Prostate gland (tissue), 2 donors: ENCODE results near the gene ARHGEF16. TPM values are rescaled to one million over a fixed set of nuclear protein-coding genes. Genes with fewer than 3 reads are reported as not detected.
A peak's percentile ranks its signal among the peaks of the same experiment; 100 is the strongest.

Experiments
- DNase-seq: peaks from one replicate; pipeline ENCODE4 v3.0.0-alpha.2; 2019; ENCODE audit warnings: low spot score
- H3K27ac ChIP-seq, 2 donors: fragments of 200-600 bp; sonication (generic); 2 replicates each; pipeline ENCODE4 v1.5.1; 2017 to 2019
- H3K27me3 ChIP-seq: fragments of 200-600 bp; sonication (generic); replicated peaks from 2 replicates; pipeline ENCODE4 v1.5.1; 2019; ENCODE audit not compliant: insufficient read depth
- H3K36me3 ChIP-seq, 2 donors: fragments of 200-600 bp; sonication (generic); 1 replicate in 1 of 2; 2 replicates in 1 of 2; pipeline versions ENCODE4 v1.5.1 to v1.8.1; 2017 to 2019
- H3K4me1 ChIP-seq: fragments of 200-600 bp; sonication (generic); replicated peaks from 2 replicates; pipeline ENCODE4 v1.5.1; 2019
- H3K4me3 ChIP-seq, 2 donors: fragments of 200-600 bp; sonication (generic); 2 replicates each; pipeline ENCODE4 v1.5.1; 2017 to 2019
- H3K9me3 ChIP-seq: fragments of 200-600 bp; sonication (generic); 2 replicates; pipeline ENCODE4 v1.5.1; 2017
- POLR2A ChIP-seq: fragments of 450-650 bp; IDR thresholded peaks from one replicate; pipeline ENCODE4 v1.6.1; 2016; ENCODE audit warnings: antibody characterized with exemption, mild to moderate bottlenecking
- POLR2AphosphoS5 ChIP-seq: sonication (generic); formaldehyde crosslinking; IDR thresholded peaks from one replicate; pipeline ENCODE4 v1.6.1; 2017; ENCODE audit warnings: antibody characterized with exemption
- WGBS: methylation state at CpG from one replicate; pipeline ENCODE4 v1.1.5; 2018; 5-methylcytosine and 5-hydroxymethylcytosine counted together
- intact Hi-C: fragments of 100-400 bp; cut with DNase I; formaldehyde crosslinking; loops from one replicate; pipeline ENCODE4 v1.14.2; 2022
- total RNA-seq, 2 donors: library from RNA; depleted of rRNA; stranded (reverse); fragments of >200 nt; gene quantifications; one replicate each; pipeline ENCODE4 v1.1.0, GENCODE V29; 2016
- TF ChIP-seq, protein P1 (sequence below), 4 experiments: fragments of 200-600 bp in 2 of 4; fragments of 450-650 bp in 2 of 4; sonication (generic) in 2 of 4; IDR thresholded peaks; 1 replicate in 3 of 4; 2 replicates in 1 of 4; pipeline ENCODE4 v1.5.1; 2016 to 2019; ENCODE audit warnings: antibody characterized with exemption in 4 of 4, mild to moderate bottlenecking in 2 of 4, moderate library complexity in 2 of 4

ARHGEF16 gene
- total RNA-seq, 2 donors from 2014 or later: 25.2 to 25.4 TPM

DNA sequence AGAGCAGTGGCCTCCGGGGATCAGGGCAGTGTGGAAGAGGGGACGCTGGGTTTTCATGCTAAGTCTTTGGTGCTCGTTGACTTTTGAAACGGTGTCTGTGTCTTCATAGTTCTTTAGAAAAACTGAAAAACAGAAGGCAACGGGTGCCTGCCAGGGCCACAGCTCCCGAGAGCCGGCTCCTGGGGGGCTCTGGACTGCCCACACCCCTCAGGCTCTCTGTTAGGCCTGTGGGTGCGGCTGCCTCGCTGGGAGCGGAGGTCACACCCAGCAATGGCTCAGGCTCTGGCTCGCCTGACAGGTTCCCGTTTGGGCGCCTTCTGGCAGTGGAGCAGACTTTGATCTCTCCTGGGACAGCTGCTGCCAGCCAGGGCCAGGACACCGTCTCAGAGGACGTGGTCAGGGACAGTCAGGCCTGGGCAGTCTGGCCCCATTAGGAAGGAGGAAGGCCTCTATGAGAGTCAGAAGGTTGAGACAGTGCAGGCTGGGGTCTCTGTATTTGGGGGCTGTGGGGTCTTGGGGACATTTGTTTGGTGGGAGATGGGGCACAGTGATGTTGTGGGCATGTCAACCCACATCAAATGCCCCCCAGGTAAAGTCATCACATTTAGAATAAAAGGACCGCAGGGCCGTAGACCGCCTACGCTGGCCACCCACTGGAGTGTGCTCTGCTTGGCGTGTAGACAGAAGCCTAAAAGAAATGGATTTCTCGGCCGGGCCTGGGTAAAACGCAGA is 5.6 kb downstream of the ARHGEF16 start:
- TF ChIP-seq, protein P1, sequence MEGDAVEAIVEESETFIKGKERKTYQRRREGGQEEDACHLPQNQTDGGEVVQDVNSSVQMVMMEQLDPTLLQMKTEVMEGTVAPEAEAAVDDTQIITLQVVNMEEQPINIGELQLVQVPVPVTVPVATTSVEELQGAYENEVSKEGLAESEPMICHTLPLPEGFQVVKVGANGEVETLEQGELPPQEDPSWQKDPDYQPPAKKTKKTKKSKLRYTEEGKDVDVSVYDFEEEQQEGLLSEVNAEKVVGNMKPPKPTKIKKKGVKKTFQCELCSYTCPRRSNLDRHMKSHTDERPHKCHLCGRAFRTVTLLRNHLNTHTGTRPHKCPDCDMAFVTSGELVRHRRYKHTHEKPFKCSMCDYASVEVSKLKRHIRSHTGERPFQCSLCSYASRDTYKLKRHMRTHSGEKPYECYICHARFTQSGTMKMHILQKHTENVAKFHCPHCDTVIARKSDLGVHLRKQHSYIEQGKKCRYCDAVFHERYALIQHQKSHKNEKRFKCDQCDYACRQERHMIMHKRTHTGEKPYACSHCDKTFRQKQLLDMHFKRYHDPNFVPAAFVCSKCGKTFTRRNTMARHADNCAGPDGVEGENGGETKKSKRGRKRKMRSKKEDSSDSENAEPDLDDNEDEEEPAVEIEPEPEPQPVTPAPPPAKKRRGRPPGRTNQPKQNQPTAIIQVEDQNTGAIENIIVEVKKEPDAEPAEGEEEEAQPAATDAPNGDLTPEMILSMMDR (IDR thresholded peaks at IDR 0.05): no peak
- TF ChIP-seq POLR2AphosphoS5 (peak; percentile 53), POLR2A (no peak)
- DNase-seq: peak; percentile 79
- intact Hi-C loops: no loop called here

DNA sequence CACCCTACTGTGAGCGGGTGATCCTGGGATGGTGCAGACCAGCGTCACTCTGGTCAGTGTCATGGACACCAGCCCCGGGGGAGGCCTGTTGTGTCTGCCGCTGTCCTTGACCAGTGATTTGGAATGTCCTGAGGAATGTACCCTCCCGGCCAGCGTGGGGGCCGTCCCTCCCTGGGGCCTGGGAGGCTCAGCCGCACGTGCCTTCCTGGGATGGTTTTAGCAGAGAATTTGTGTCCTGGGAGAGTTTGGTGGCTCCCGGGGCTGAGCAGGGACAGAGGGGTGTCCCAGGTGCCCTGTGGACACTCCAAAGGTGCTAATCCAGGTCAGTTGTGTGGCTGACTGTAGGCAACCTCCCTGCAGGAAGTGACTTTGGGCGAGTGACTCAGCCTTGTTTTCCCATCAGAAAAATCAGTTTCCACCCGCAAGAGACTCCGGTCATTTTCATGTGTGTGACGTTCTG is 6.2 kb downstream of the ARHGEF16 start:
- Histone ChIP-seq H3K9me3 (no peaks in the 10 kb centered on the region), H3K27ac (no peak overlapping the region), H3K27me3 (no peaks in the 10 kb centered on the region), H3K4me1 (peaks cover 10% of the 10 kb centered on the region), H3K36me3 (no peaks in the 10 kb centered on the region), H3K4me3 (no peak overlapping the region)
- DNase-seq: no peak
- intact Hi-C loops: no loop called here
- no peak for TF ChIP-seq POLR2AphosphoS5
- TF ChIP-seq POLR2A: no peak
- TF ChIP-seq, protein P1 (IDR thresholded peaks at IDR 0.05): no peak
- 68% methylated on average over 14 of the region's 14 CpGs for WGBS

More for the DNA sequence above, 5.6 kb downstream of the ARHGEF16 start:
- WGBS: 63% methylated on average over 23 of the region's 23 CpGs
- peak overlapping the region; percentile 50 to 62 for H3K27ac ChIP-seq
- no peaks in the 10 kb centered on the region for H3K27me3 ChIP-seq
- no peaks in the 10 kb centered on the region for H3K9me3 ChIP-seq
- H3K4me1 ChIP-seq: peaks cover 10% of the 10 kb centered on the region
- H3K36me3 ChIP-seq: no peaks in the 10 kb centered on the region
- H3K4me3 ChIP-seq: no peak overlapping the region

DNA sequence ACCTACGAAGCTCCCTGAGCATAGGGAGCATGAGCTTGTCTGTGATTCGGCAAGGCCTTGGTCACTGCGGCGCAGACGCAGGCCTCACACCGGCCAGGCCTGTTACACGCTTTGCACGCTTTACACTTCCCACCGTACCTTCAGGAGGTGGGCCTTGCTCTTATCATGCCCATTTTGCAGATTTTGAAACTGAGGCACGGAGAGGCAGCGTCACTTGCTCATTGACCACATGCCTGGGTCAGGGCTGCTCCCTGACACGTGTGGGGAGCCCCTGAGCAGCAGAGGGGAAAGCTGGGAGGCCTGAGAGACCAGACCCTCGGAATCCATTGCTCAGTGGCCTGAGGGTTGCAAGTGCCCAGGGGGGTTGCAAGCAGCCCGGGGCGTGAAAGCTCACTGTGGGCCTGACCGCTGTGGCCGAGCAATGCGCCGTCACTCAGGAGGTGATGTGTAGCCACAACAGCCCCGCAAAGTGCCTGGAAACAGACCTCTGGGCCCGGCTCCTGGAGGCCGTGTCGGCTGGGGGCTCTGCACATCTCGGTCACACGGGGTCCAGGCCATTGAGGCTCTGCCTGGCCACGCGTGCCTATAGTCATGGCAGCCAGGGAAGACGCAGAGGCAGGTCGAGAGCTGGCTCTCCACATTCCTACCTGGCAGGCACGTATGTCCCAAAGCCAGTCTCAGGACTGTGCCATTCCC is 6.9 kb downstream of the ARHGEF16 start:
- no peaks in the 10 kb centered on the region for H3K36me3 ChIP-seq
- intact Hi-C loops: no loop called here
- H3K27ac ChIP-seq: no peak overlapping the region
- no peak overlapping the region for H3K4me3 ChIP-seq
- TF ChIP-seq, protein P1 (IDR thresholded peaks at IDR 0.05): no peak
- TF ChIP-seq POLR2AphosphoS5 (no peak), POLR2A (no peak)
- no peaks in the 10 kb centered on the region for H3K27me3 ChIP-seq
- 91% methylated on average over 27 of the region's 30 CpGs for WGBS
- H3K4me1 ChIP-seq: peaks cover 10% of the 10 kb centered on the region
- no peak for DNase-seq
- no peaks in the 10 kb centered on the region for H3K9me3 ChIP-seq

DNA sequence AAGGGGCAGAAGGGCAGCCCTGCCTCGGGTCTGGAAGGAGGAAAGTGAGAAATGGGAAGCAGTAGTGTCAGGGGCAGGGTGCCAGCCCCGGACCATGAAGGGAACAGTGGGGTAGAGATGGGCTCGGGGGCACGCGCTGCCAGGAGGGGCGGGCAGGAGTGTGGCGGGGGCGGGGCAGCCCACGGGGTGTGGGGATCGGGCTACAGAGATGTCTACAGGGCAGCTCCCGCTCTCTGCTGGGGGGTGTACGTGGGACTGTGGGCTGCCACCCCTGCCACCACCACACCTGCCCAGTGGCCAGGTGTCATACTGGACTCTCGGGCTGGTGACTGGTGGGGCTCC is 7.4 kb downstream of the ARHGEF16 start:
- Histone ChIP-seq H3K27me3 (no peaks in the 10 kb centered on the region), H3K4me3 (no peak overlapping the region), H3K9me3 (no peaks in the 10 kb centered on the region), H3K27ac (no peak overlapping the region), H3K4me1 (peaks cover 10% of the 10 kb centered on the region), H3K36me3 (no peaks in the 10 kb centered on the region)
- no peak for TF ChIP-seq POLR2AphosphoS5
- TF ChIP-seq POLR2A: no peak
- TF ChIP-seq, protein P1 (IDR thresholded peaks at IDR 0.05): no peak
- 79% methylated on average over 13 of the region's 13 CpGs for WGBS
- intact Hi-C loops: no loop called here
- DNase-seq: no peak
